T-helper 17 cell (primary cell): Measurements from ENCODE around the gene CCKAR. TPM values are rescaled to one million over a fixed set of nuclear protein-coding genes. Genes with fewer than 3 reads are reported as not detected.
A peak's percentile ranks its signal among the peaks of the same experiment; 100 is the strongest.

Source experiments
- ATAC-seq: fragments of 150-1000 bp; cut with Tn5 transposase; 2 replicates; pipeline ENCODE4 v1.10.0; 2021; ENCODE audit warnings: mild to moderate bottlenecking, moderate library complexity
- DNase-seq, 3 donors: peaks; one replicate each; pipeline versions ENCODE4 v3.0.0 to v3.0.0-alpha.2; 2020 to 2021
- H3K9me3 ChIP-seq: one replicate; pipeline ENCODE4 v1.7.0; 2013; ENCODE audit warnings: low read length, mild to moderate bottlenecking; ENCODE audit not compliant: control insufficient read depth, poor library complexity, severe bottlenecking
- H3K27ac Mint-ChIP-seq: one replicate; pipeline ENCODE4 v1.8.0; 2022; ENCODE audit warnings: mild to moderate bottlenecking, moderate library complexity, mixed read lengths
- H3K27me3 Mint-ChIP-seq: one replicate; pipeline ENCODE4 v1.8.0; 2022; ENCODE audit warnings: mixed read lengths
- H3K36me3 Mint-ChIP-seq: one replicate; pipeline ENCODE4 v1.8.0; 2022; ENCODE audit warnings: low read depth, mixed read lengths
- H3K4me1 Mint-ChIP-seq: one replicate; pipeline ENCODE4 v1.8.0; 2022; ENCODE audit warnings: mild to moderate bottlenecking, mixed read lengths
- H3K4me3 Mint-ChIP-seq: one replicate; pipeline ENCODE4 v1.8.0; 2022; ENCODE audit warnings: mild to moderate bottlenecking, moderate library complexity, mixed read lengths
- total RNA-seq, 4 donors: library from RNA in 2 of 4; stranded (reverse) in 2 of 4; gene quantifications; one replicate each; pipeline ENCODE4 v1.2.3 and lab custom pipeline; 2022 to 2026

Gene CCKAR
- total RNA-seq, 2 donors from 2014 or later, result not detected

DNA sequence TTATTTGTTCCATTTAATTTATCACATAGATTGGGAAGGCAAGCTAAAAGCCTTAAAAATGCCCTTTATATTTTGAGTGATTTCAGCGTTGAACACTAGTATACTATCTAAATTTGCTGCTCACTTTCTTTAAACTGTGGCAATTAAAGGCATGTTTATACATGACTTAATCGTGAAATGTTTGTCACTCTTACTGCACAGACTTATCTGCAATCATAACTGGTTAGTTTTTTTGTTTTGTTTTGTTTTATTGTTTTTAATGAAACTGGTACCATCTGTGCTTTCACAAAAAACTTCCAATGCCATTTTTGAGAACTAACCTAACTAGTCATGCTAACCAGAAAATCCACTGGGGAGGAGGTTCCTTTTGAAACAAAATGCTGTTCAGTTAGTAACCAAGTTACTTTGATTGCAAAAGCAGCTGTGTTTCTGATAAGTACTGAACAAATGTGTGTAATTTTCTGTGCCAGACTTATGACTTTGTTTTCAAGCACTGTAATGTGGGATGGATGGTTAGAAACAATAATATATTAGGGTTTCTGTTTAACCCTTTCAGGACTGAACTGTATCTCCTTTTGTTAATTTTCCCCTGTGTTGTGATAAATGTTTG lies 56.1 kb downstream of the CCKAR start:
- no peak overlapping the region for H3K27ac Mint-ChIP-seq
- peaks cover 4% of the 10 kb centered on the region for H3K4me1 Mint-ChIP-seq
- peaks cover 9% of the 10 kb centered on the region for H3K36me3 Mint-ChIP-seq
- H3K9me3 ChIP-seq, result no peaks in the 10 kb centered on the region
- H3K27me3 Mint-ChIP-seq, result no peaks in the 10 kb centered on the region
- no peak for DNase-seq
- H3K4me3 Mint-ChIP-seq, result no peak overlapping the region
- ATAC-seq, result no peak

- Mint-ChIP-seq H3K27ac (peak overlapping the region; percentile 45), H3K27me3 (no peaks in the 10 kb centered on the region), H3K36me3 (peaks cover 9% of the 10 kb centered on the region)
These were observed 56.7 kb downstream of the CCKAR start for GRCh38 chr4:26433556-26433955.

GRCh38 chr4:26432419-26432818 lies 57.9 kb downstream of the CCKAR start:
- DNase-seq (no peak), ATAC-seq (no peak)
- Mint-ChIP-seq H3K4me3 (no peak overlapping the region), H3K27me3 (no peaks in the 10 kb centered on the region), H3K36me3 (peaks cover 12% of the 10 kb centered on the region), H3K27ac (no peak overlapping the region), H3K4me1 (peaks cover 6% of the 10 kb centered on the region)
- no peaks in the 10 kb centered on the region for H3K9me3 ChIP-seq

More at GRCh38 chr4:26433556-26433955, 56.7 kb downstream of the CCKAR start:
- DNase-seq (no peak), ATAC-seq (no peak)
- no peak overlapping the region for H3K4me3 Mint-ChIP-seq
- no peaks in the 10 kb centered on the region for H3K9me3 ChIP-seq
- peaks cover 4% of the 10 kb centered on the region for H3K4me1 Mint-ChIP-seq

GRCh38 chr4:26431461-26432180 lies 58.7 kb downstream of the CCKAR start:
- no peak for DNase-seq
- Mint-ChIP-seq H3K36me3 (peaks cover 17% of the 10 kb centered on the region), H3K4me1 (peaks cover 14% of the 10 kb centered on the region), H3K27ac (no peak overlapping the region), H3K4me3 (no peak overlapping the region), H3K27me3 (no peaks in the 10 kb centered on the region)
- H3K9me3 ChIP-seq, result no peaks in the 10 kb centered on the region
- ATAC-seq, result no peak

Other genes starting within 250 kb of the CCKAR start
- gene RBPJ, start 169.5 kb downstream of the CCKAR start, total RNA-seq, result 10 to 100 TPM; 77.9 to 88.3 TPM
- 1 to 10 TPM; 7.5 to 9.9 TPM for gene TBC1D19, start 93.6 kb upstream of the CCKAR start, total RNA-seq